ENCODE results near the gene GALNT16.

Gene GALNT16

GRCh38 chr14:69404883-69405282, 144.9 kb downstream of the GALNT16 start:
- no peak for DNase-seq (ENCODE audit: low read depth in 2 of 2)

GRCh38 chr14:69405762-69406161, 145.8 kb downstream of the GALNT16 start:
- DNase-seq (ENCODE audit: low read depth in 2 of 2) = no peak
